ENCODE measurements around the gene ITGA2. TPM values are rescaled to one million over a fixed set of nuclear protein-coding genes. Genes with fewer than 3 reads are reported as not detected.
A peak's percentile ranks its signal among the peaks of the same experiment; 100 is the strongest.

The ITGA2 gene
- polyA plus RNA-seq, 1 experiment: 5.3 TPM

DNA sequence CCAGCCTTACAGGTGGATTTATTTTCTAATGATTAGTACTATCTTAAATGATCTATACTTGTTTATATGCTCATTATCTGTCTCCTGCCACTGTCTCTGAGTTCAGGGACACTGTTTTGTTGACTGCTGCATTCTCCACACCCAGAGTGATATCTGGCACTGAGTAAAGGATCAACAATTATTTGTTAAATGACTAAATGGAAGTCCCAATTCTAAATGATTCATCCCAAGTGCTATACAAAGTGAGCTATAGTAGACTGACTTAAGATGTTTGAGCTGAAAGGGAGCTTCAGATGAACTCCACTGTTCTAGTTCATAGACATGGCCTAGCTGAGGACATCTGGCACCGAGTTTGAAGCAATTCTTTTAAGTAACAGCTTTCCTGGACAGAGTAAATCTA is 40.5 kb downstream of the ITGA2 start:
- no peaks in the 10 kb centered on the region for H3K27me3 ChIP-seq (ENCODE audit: control insufficient read depth, insufficient read depth, low read length)
- POLR2A ChIA-PET: no interaction called here
- no peak for DNase-seq (ENCODE audit: low read depth)
- TF ChIP-seq, protein P1, sequence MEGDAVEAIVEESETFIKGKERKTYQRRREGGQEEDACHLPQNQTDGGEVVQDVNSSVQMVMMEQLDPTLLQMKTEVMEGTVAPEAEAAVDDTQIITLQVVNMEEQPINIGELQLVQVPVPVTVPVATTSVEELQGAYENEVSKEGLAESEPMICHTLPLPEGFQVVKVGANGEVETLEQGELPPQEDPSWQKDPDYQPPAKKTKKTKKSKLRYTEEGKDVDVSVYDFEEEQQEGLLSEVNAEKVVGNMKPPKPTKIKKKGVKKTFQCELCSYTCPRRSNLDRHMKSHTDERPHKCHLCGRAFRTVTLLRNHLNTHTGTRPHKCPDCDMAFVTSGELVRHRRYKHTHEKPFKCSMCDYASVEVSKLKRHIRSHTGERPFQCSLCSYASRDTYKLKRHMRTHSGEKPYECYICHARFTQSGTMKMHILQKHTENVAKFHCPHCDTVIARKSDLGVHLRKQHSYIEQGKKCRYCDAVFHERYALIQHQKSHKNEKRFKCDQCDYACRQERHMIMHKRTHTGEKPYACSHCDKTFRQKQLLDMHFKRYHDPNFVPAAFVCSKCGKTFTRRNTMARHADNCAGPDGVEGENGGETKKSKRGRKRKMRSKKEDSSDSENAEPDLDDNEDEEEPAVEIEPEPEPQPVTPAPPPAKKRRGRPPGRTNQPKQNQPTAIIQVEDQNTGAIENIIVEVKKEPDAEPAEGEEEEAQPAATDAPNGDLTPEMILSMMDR (IDR thresholded peaks at IDR 0.05; ENCODE audit: insufficient read depth, low read depth, low read length): no peak
- CTCF ChIA-PET: interaction anchor here (1.6 kb wide), 1 partner anchor 81 kb away, joined by 5 read pairs; no protein-coding TSS in a partner anchor
- H3K36me3 ChIP-seq (ENCODE audit: control insufficient read depth, insufficient read depth, low read length): no peaks in the 10 kb centered on the region
- H3K4me3 ChIP-seq (ENCODE audit: low read depth, low read length): no peak overlapping the region

DNA sequence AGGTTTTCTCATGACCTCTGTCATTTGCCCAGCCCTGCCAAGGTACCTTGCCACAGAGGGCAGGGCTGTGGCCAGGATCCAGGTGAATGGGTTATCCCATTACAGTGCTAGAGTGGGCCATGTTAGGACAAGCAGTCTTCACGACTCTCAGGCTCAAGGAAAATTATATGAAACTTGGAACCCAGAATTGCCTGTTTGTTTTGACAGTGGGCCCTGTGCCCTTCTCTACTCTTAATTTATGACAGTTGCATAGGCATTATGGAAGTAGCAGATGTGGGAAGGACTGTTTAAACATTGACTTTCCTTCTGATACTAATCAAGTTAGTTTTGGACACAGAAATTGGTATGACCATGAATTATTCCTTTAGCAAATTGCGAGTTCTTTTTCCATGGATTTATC is 41.7 kb downstream of the ITGA2 start:
- H3K27me3 ChIP-seq (ENCODE audit: control insufficient read depth, insufficient read depth, low read length): no peaks in the 10 kb centered on the region
- ChIA-PET CTCF (no interaction called here), POLR2A (no interaction called here)
- H3K4me3 ChIP-seq (ENCODE audit: low read depth, low read length): no peak overlapping the region
- TF ChIP-seq, protein P1 (IDR thresholded peaks at IDR 0.05; ENCODE audit: insufficient read depth, low read depth, low read length): no peak
- DNase-seq (ENCODE audit: low read depth): no peak
- H3K36me3 ChIP-seq (ENCODE audit: control insufficient read depth, insufficient read depth, low read length): no peaks in the 10 kb centered on the region

DNA sequence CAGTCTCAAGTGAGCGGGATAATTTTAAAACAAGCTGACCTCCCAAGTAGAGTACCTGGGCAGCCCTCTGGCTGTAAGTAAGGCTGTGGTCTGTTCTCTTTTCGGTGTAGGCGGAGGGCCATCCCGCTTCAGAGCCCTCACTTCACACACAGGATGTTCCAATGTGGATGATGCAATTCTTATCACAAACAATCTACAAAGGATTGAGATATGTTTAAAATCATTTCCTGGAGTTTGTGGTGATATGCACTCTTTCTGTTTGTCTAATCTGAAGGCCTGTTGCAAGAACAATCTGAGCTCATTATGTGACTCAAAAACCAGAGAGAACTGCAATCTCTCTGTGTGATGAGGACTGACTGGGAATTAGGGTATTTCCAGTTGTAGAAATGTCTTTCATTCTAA is 42.5 kb downstream of the ITGA2 start:
- ChIA-PET POLR2A (interaction anchor here (0.6 kb wide), 1 partner anchor 10 kb away, joined by 3 read pairs; no protein-coding TSS in a partner anchor), CTCF (interaction anchor here (0.5 to 1.1 kb wide), 2 partner anchors 11 to 18 kb away, joined by 3 read pairs; no protein-coding TSS in a partner anchor)
- DNase-seq (ENCODE audit: low read depth): peak; percentile 48
- TF ChIP-seq, protein P1 (IDR thresholded peaks at IDR 0.05; ENCODE audit: insufficient read depth, low read depth, low read length): no peak
- H3K27me3 ChIP-seq (ENCODE audit: control insufficient read depth, insufficient read depth, low read length): no peaks in the 10 kb centered on the region
- H3K4me3 ChIP-seq (ENCODE audit: low read depth, low read length): no peak overlapping the region
- H3K36me3 ChIP-seq (ENCODE audit: control insufficient read depth, insufficient read depth, low read length): no peaks in the 10 kb centered on the region

DNA sequence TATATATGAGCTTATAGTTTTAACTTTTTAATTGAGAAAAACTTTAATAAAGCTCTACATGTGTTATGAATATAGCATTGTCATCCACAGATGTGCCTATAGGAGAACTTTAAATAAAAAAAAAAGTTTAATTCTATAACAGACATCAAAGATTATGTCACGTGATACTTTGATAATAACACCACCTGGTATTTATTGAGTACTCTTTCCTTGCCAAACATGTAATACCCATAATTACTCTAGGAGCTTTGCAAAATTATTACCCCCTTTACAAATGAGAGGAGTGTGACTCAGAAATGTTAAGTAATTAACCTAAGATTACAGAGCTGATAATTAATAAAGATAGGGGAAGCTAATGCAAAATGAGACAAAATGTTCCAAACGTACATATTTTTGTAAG is 43.0 kb downstream of the ITGA2 start:
- ChIA-PET CTCF (interaction anchor here (0.9 to 1.1 kb wide), 2 partner anchors 11 to 21 kb away, joined by 3 read pairs; no protein-coding TSS in a partner anchor), POLR2A (interaction anchor here (0.6 kb wide), 1 partner anchor 9 kb away, joined by 3 read pairs; no protein-coding TSS in a partner anchor)
- no peak overlapping the region for H3K4me3 ChIP-seq (ENCODE audit: low read depth, low read length)

DNA sequence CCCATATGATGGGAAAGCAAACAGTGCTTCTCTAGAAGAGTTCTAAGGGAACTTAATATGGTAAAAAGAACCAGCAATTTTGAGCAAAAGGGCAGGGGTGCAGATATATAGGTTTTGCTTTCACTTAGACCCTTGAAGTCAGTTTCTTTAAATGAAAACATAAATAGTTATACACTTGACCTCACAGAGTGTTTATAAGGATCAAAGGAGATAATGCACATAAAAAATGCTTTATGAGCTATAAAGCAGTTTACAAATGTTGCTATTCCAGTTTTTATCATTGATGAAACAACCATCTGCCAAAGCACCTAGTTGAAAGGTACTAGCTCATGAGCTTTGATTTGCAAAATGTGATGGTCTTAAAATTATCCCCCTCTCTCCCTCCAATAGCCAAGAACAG is 45.7 kb downstream of the ITGA2 start:
- H3K4me3 ChIP-seq (ENCODE audit: low read depth, low read length): no peak overlapping the region
- DNase-seq (ENCODE audit: low read depth): no peak
- POLR2A ChIA-PET: no interaction called here
- no peaks in the 10 kb centered on the region for H3K36me3 ChIP-seq (ENCODE audit: control insufficient read depth, insufficient read depth, low read length)
- H3K27me3 ChIP-seq (ENCODE audit: control insufficient read depth, insufficient read depth, low read length): no peaks in the 10 kb centered on the region
- TF ChIP-seq, protein P1 (IDR thresholded peaks at IDR 0.05; ENCODE audit: insufficient read depth, low read depth, low read length): no peak
- CTCF ChIA-PET: interaction anchor here (1.6 to 1.7 kb wide), 3 partner anchors 10 to 73 kb away, joined by 3 to 6 read pairs (median 6); no protein-coding TSS in a partner anchor

More for the DNA sequence above, 43.0 kb downstream of the ITGA2 start:
- TF ChIP-seq, protein P1 (IDR thresholded peaks at IDR 0.05; ENCODE audit: insufficient read depth, low read depth, low read length): no peak
- H3K36me3 ChIP-seq (ENCODE audit: control insufficient read depth, insufficient read depth, low read length): no peaks in the 10 kb centered on the region
- no peaks in the 10 kb centered on the region for H3K27me3 ChIP-seq (ENCODE audit: control insufficient read depth, insufficient read depth, low read length)
- DNase-seq (ENCODE audit: low read depth): no peak
